GM21529 (cell line): ENCODE results near the gene CCDC85B.
"Not testable (repeated sequence)": the region's sequence is repeated elsewhere in the genome, so short reads cannot be mapped to it uniquely, and the experiment has no call there.

Source experiments
- ATAC-seq: cut with Tn5 transposase; IDR thresholded peaks from one replicate; pipeline ENCODE4 v1.9.1; 2021; ENCODE audit not compliant: unreplicated experiment

CCDC85B gene

GRCh38 chr11:65890324-65891218 lies at the start of gene CCDC85B:
Gene CCDC85B (plus strand): TSS chr11:65890673. CDS start chr11:65890784, 111 bp downstream.
- peak; percentile 54 for ATAC-seq

- ATAC-seq = no peak
Observed at GRCh38 chr11:65842144-65842543, 48.3 kb upstream of the CCDC85B start.

GRCh38 chr11:65843811-65844210 lies 46.7 kb upstream of the CCDC85B start:
- ATAC-seq = no peak

- no peak for ATAC-seq
Observed at GRCh38 chr11:65844231-65844872, 46.1 kb upstream of the CCDC85B start.

GRCh38 chr11:65847746-65848145 lies 42.7 kb upstream of the CCDC85B start:
- ATAC-seq = no peak

GRCh38 chr11:65848693-65849092 lies 41.8 kb upstream of the CCDC85B start:
- not testable (repeated sequence) for ATAC-seq

- ATAC-seq = no peak
Observed at GRCh38 chr11:65849366-65849765, 41.1 kb upstream of the CCDC85B start.

GRCh38 chr11:65849771-65850216 lies 40.7 kb upstream of the CCDC85B start:
- no peak for ATAC-seq

GRCh38 chr11:65850217-65851082 lies 40.0 kb upstream of the CCDC85B start:
- no peak for ATAC-seq

- no peak for ATAC-seq
Observed at GRCh38 chr11:65851083-65851579, 39.3 kb upstream of the CCDC85B start.

- no peak for ATAC-seq
Observed at GRCh38 chr11:65851811-65852507, 38.5 kb upstream of the CCDC85B start.

- ATAC-seq = no peak
Observed at GRCh38 chr11:65852508-65853245, 37.8 kb upstream of the CCDC85B start.

GRCh38 chr11:65853246-65853979 lies 37.1 kb upstream of the CCDC85B start:
- no peak for ATAC-seq

- no peak for ATAC-seq
Observed at GRCh38 chr11:65854161-65854592, 36.3 kb upstream of the CCDC85B start.

GRCh38 chr11:65854852-65855837 lies 35.3 kb upstream of the CCDC85B start:
- no peak for ATAC-seq

GRCh38 chr11:65855927-65856363 lies 34.5 kb upstream of the CCDC85B start:
- no peak for ATAC-seq

- peak; percentile 26 for ATAC-seq
Observed at GRCh38 chr11:65856689-65857499, 33.6 kb upstream of the CCDC85B start.
